ENCODE results near the gene SINHCAF. TPM values are rescaled to one million over a fixed set of nuclear protein-coding genes. Genes with fewer than 3 reads are reported as not detected.

SINHCAF gene
- total and polyA plus RNA-seq, 4 donors, result 2.3 to 10.3 (median 4.9) TPM

- no peak for DNase-seq (ENCODE audit: low spot score)
- H3K9me3 ChIP-seq (ENCODE audit: control insufficient read depth in 4 of 4, low read length in 3 of 4), result no peaks in the 10 kb centered on the region
- no peaks in the 10 kb centered on the region for H3K36me3 ChIP-seq (ENCODE audit: control insufficient read depth in 4 of 4, insufficient read depth in 3 of 4, low read depth in 1 of 4, low read length in 3 of 4)
- H3K4me1 ChIP-seq (ENCODE audit: control insufficient read depth in 4 of 4, insufficient read depth in 4 of 4, low read length in 3 of 4), result no peaks in the 10 kb centered on the region
- TF ChIP-seq EGR1 (IDR thresholded peaks at IDR 0.05; ENCODE audit: low read depth in 2 of 2) (no peak), NR2F2 (IDR thresholded peaks at IDR 0.05) (peak; percentile 16)
- peak overlapping the region in 1 of 2 donors; percentile 38 for H3K9ac ChIP-seq (ENCODE audit: low read depth in 1 of 2, low read length in 2 of 2)
- no peak overlapping the region for H3K27ac ChIP-seq (ENCODE audit: low read depth in 1 of 2, low read length in 2 of 2)
- 49% methylated on average over 10 of the region's 10 CpGs for WGBS
- H3K4me3 ChIP-seq (ENCODE audit: low read depth in 1 of 3, low read length in 3 of 3), result no peak overlapping the region
- H3K27me3 ChIP-seq (ENCODE audit: control insufficient read depth in 4 of 4, insufficient read depth in 4 of 4, low read length in 3 of 4), result no peaks in the 10 kb centered on the region
Measured at GRCh38 chr12:31370531-31371255, 44.7 kb upstream of the SINHCAF start.

DNA sequence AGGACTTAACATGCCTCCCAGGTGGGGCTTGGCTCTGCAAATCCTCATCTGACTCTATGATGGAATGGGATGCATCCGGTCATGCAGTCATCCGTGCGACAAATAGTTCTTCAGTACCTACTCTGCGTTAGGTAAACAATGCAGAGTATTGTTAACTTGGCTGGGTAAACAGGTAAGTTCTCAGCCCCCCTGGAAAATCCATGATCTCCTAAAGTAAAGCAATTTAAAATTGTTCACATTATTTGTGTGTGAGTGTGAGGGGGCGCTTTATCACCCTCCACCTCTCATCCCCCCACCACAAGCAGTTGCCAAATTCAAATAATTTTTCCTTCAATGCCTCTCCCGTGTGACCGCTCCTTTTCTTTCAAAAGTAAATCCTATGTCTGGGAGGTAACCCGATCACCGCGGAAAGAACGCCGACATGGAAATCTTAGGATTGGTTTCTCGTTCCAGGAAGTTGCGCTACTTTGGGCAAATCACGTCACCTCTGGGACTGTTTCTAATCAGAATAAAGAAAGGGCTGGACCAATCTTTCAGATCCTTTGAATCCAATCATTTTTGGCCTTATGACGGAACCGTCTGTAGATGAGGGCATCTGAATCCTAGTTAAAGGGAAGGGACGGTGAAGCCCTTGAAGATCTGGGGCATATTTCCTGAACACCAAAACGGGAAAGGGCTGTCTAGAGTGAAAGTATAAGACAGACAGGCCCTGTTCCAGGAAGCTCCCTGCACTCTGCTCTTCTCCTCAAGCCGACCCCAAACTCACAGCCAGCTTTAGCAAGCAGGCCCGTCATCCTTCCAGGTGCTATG is 44.0 kb upstream of the SINHCAF start:
- H3K27me3 ChIP-seq (ENCODE audit: control insufficient read depth in 4 of 4, insufficient read depth in 4 of 4, low read length in 3 of 4), result no peaks in the 10 kb centered on the region
- no peak for TF ChIP-seq JUND (IDR thresholded peaks at IDR 0.05)
- no peak for TF ChIP-seq EGR1 (IDR thresholded peaks at IDR 0.05; ENCODE audit: low read depth in 2 of 2)
- TF ChIP-seq, protein P1, sequence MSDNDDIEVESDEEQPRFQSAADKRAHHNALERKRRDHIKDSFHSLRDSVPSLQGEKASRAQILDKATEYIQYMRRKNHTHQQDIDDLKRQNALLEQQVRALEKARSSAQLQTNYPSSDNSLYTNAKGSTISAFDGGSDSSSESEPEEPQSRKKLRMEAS (IDR thresholded peaks at IDR 0.05), result no peak
- TF ChIP-seq REST (IDR thresholded peaks at IDR 0.05), result no peak
- TF ChIP-seq YY1 (IDR thresholded peaks at IDR 0.05), result no peak
- no peak for TF ChIP-seq HNF4A (conservative IDR thresholded peaks at IDR 0.05)
- TF ChIP-seq RXRA (IDR thresholded peaks at IDR 0.05), result no peak
- TF ChIP-seq SP1 (IDR thresholded peaks at IDR 0.05), result no peak
- no peak for TF ChIP-seq GABPA (IDR thresholded peaks at IDR 0.05 in 1 of 2, conservative IDR thresholded peaks at IDR 0.05 in 1 of 2)
- TF ChIP-seq TAF1 (conservative IDR thresholded peaks at IDR 0.05), result no peak
- TF ChIP-seq, protein P2, sequence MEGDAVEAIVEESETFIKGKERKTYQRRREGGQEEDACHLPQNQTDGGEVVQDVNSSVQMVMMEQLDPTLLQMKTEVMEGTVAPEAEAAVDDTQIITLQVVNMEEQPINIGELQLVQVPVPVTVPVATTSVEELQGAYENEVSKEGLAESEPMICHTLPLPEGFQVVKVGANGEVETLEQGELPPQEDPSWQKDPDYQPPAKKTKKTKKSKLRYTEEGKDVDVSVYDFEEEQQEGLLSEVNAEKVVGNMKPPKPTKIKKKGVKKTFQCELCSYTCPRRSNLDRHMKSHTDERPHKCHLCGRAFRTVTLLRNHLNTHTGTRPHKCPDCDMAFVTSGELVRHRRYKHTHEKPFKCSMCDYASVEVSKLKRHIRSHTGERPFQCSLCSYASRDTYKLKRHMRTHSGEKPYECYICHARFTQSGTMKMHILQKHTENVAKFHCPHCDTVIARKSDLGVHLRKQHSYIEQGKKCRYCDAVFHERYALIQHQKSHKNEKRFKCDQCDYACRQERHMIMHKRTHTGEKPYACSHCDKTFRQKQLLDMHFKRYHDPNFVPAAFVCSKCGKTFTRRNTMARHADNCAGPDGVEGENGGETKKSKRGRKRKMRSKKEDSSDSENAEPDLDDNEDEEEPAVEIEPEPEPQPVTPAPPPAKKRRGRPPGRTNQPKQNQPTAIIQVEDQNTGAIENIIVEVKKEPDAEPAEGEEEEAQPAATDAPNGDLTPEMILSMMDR (IDR thresholded peaks at IDR 0.05; ENCODE audit: low read depth, low read length, missing input control), result no peak
- TF ChIP-seq RAD21 (IDR thresholded peaks at IDR 0.05), result no peak
- TF ChIP-seq, protein P3, sequence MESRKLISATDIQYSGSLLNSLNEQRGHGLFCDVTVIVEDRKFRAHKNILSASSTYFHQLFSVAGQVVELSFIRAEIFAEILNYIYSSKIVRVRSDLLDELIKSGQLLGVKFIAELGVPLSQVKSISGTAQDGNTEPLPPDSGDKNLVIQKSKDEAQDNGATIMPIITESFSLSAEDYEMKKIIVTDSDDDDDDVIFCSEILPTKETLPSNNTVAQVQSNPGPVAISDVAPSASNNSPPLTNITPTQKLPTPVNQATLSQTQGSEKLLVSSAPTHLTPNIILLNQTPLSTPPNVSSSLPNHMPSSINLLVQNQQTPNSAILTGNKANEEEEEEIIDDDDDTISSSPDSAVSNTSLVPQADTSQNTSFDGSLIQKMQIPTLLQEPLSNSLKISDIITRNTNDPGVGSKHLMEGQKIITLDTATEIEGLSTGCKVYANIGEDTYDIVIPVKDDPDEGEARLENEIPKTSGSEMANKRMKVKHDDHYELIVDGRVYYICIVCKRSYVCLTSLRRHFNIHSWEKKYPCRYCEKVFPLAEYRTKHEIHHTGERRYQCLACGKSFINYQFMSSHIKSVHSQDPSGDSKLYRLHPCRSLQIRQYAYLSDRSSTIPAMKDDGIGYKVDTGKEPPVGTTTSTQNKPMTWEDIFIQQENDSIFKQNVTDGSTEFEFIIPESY (IDR thresholded peaks at IDR 0.05), result no peak
- peak overlapping the region in 1 of 2 donors; percentile 38 for H3K9ac ChIP-seq (ENCODE audit: low read depth in 1 of 2, low read length in 2 of 2)
- no peak overlapping the region for H3K27ac ChIP-seq (ENCODE audit: low read depth in 1 of 2, low read length in 2 of 2)
- no peaks in the 10 kb centered on the region for H3K9me3 ChIP-seq (ENCODE audit: control insufficient read depth in 4 of 4, low read length in 3 of 4)
- WGBS, result 49% methylated on average over 21 of the region's 21 CpGs
- H3K4me3 ChIP-seq (ENCODE audit: low read depth in 1 of 3, low read length in 3 of 3), result peak overlapping the region in 1 of 3 donors; percentile 7
- no peak for DNase-seq (ENCODE audit: low spot score)
- H3K4me1 ChIP-seq (ENCODE audit: control insufficient read depth in 4 of 4, insufficient read depth in 4 of 4, low read length in 3 of 4), result no peaks in the 10 kb centered on the region
- no peaks in the 10 kb centered on the region for H3K36me3 ChIP-seq (ENCODE audit: control insufficient read depth in 4 of 4, insufficient read depth in 3 of 4, low read depth in 1 of 4, low read length in 3 of 4)

All from liver (tissue), 9 donors.